Muscle of leg (tissue), 11 donors: Measurements from ENCODE around the gene IL15. TPM values are rescaled to one million over a fixed set of nuclear protein-coding genes. Genes with fewer than 3 reads are reported as not detected.
A peak's percentile ranks its signal among the peaks of the same experiment; 100 is the strongest.

Source experiments
- DNase-seq: peaks from one replicate; pipeline ENCODE4 v3.0.0; 2013
- H3K27ac ChIP-seq: one replicate; pipeline ENCODE4 v1.5.1; 2013; ENCODE audit warnings: mild to moderate bottlenecking, low read length, control low read depth
- H3K27me3 ChIP-seq: one replicate; pipeline ENCODE4 v1.6.1; 2013; ENCODE audit warnings: low read length; ENCODE audit not compliant: control insufficient read depth, insufficient read depth
- H3K36me3 ChIP-seq: one replicate; pipeline ENCODE4 v1.6.1; 2013; ENCODE audit warnings: low read length; ENCODE audit not compliant: control insufficient read depth, insufficient read depth
- H3K4me1 ChIP-seq: one replicate; pipeline ENCODE4 v1.6.1; 2013; ENCODE audit warnings: low read length; ENCODE audit not compliant: control insufficient read depth, insufficient read depth
- H3K4me3 ChIP-seq: one replicate; pipeline ENCODE4 v1.5.1; 2013; ENCODE audit warnings: low read length, control low read depth
- H3K9me3 ChIP-seq: replicated peaks from 2 replicates; pipeline ENCODE4 v1.6.1; 2013; ENCODE audit warnings: low read depth, low read length; ENCODE audit not compliant: control insufficient read depth
- WGBS: methylation state at CpG from one replicate; pipeline ENCODE4 v1.1.5; 2013; ENCODE audit warnings: missing lambda C conversion rate; ENCODE audit not compliant: insufficient coverage; 5-methylcytosine and 5-hydroxymethylcytosine counted together
- polyA plus RNA-seq, 8 donors: library from polyadenylated mRNA; unstranded; fragments of 120-200 nt; gene quantifications; one replicate each; pipeline versions ENCODE4 v1.2.1 to v1.2.3, GENCODE V29; 2013; ENCODE audit warnings: inconsistent platforms in 1 of 8, low replicate concordance in 1 of 8; ENCODE audit not compliant: insufficient read length in 8 of 8, insufficient read depth in 1 of 8
- total RNA-seq: library from RNA; stranded (reverse); fragments of 120-200 nt; gene quantifications from one replicate; pipeline ENCODE4 v1.2.4, GENCODE V29; 2013

The IL15 gene
- total and polyA plus RNA-seq, 9 donors: 3.3 to 6.3 (median 4.0) TPM

DNA sequence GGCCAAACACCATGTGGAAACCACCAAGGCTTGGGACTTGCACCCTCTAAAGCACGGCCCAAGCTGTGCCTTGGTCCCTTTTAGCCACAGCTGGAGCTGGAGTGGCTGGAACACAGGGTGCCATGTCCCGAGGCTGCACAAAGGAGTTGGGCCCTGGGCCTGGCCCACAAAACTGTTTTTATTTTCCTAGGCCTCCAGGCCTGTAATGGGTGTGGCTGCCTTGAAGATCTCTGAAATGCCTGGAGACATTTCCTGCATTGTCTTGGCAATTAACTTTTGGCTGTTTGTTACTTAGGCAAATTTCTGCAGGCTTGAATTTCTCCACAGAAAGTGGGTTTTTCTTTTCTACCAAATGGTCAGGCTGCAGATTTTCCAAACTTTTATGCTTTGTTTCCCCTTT is 55.7 kb downstream of the IL15 start:
- H3K4me1 ChIP-seq: no peaks in the 10 kb centered on the region
- WGBS: 73% methylated on average over 2 of the region's 2 CpGs
- no peak for DNase-seq
- H3K27ac ChIP-seq: no peak overlapping the region
- H3K4me3 ChIP-seq: no peak overlapping the region
- no peaks in the 10 kb centered on the region for H3K27me3 ChIP-seq
- H3K36me3 ChIP-seq: no peaks in the 10 kb centered on the region
- no peaks in the 10 kb centered on the region for H3K9me3 ChIP-seq

DNA sequence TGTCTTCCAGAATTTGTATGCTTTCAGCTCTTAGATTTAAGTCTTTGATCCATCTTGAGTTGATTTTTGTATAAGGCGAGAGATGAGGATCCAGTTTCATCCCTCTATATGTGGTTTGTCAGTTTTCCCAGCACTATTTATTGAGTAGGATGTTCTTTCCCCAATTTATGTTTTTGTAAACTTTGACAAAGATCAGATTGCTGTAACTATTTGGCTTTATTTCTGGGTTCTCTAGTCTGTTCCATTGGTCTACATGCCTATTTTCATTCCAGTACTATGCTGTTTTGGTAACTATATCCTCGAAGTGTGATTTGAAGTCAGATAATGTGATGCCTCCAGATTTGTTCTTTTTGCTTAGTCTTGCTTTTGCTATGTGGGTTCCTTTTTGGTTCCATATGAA is 60.7 kb downstream of the IL15 start:
- Histone ChIP-seq H3K27ac (no peak overlapping the region), H3K4me3 (no peak overlapping the region), H3K4me1 (peaks cover 2% of the 10 kb centered on the region), H3K9me3 (no peaks in the 10 kb centered on the region), H3K36me3 (no peaks in the 10 kb centered on the region), H3K27me3 (no peaks in the 10 kb centered on the region)
- WGBS: no CpG with 5 or more reads among the region's 2 CpGs
- DNase-seq: no peak

DNA sequence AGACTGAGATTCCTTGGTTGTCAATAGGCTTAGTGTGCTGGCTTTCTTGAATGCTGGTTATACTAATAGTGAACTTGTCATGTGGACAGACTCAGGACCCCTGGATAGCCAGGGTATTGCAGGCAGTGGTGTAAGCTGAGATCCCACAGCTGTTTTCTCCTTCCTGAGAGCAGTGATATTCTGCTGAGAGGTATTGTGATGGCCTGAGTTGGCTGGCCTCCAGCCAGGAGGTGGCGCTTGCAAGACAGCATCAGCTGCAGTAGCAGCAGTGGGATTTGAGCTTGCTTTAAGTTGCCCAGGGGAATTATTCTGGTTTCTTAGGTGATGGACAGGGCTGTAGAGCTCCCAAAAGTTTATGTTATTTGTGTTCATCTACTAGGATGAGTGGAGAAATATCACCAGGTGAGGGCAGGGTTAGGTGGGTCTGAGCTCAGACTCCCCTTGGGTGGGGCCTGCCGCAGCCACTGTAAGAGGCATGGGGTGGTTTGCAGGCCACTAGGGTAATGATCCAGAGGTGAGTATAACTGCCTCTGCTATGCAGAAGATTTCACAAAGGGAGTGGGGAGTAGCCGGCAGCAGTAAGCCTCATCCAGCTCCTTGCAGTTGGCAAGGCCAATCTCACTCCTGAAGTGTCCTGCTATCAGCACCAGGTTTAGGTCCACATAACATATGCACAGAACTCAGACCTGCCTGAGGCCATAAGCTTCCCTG is 66.2 kb downstream of the IL15 start:
- no peak overlapping the region for H3K27ac ChIP-seq
- DNase-seq: peak; percentile 77
- H3K4me1 ChIP-seq: peaks cover 11% of the 10 kb centered on the region
- no peaks in the 10 kb centered on the region for H3K27me3 ChIP-seq
- no peak overlapping the region for H3K4me3 ChIP-seq
- WGBS: 79% methylated on average over 3 of the region's 3 CpGs
- no peaks in the 10 kb centered on the region for H3K36me3 ChIP-seq
- H3K9me3 ChIP-seq: peaks cover 5% of the 10 kb centered on the region

DNA sequence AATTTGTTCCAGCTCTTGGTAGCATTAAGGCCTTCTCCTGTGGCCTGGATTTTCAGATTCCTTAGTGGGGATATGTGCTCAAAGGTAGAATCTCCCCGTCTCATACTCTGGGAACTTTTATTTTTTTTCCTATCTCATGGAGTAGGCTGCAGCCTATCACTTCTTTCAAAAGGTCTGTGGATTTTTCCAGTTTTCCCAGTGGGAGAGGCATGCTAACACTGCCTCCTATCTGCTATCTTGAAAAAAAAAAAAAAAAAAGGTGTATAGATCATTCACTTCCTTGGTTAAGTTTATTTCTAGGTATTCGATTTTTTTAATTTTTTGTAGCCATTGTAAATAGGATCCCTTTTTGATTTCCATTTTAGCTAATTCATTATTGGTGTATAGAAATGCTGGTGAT is 67.1 kb downstream of the IL15 start:
- DNase-seq: no peak
- H3K4me3 ChIP-seq: no peak overlapping the region
- H3K4me1 ChIP-seq: peaks cover 11% of the 10 kb centered on the region
- H3K27ac ChIP-seq: no peak overlapping the region
- peaks cover 6% of the 10 kb centered on the region for H3K9me3 ChIP-seq
- H3K36me3 ChIP-seq: no peaks in the 10 kb centered on the region
- no CpG with 5 or more reads among the region's 2 CpGs for WGBS
- H3K27me3 ChIP-seq: no peaks in the 10 kb centered on the region

DNA sequence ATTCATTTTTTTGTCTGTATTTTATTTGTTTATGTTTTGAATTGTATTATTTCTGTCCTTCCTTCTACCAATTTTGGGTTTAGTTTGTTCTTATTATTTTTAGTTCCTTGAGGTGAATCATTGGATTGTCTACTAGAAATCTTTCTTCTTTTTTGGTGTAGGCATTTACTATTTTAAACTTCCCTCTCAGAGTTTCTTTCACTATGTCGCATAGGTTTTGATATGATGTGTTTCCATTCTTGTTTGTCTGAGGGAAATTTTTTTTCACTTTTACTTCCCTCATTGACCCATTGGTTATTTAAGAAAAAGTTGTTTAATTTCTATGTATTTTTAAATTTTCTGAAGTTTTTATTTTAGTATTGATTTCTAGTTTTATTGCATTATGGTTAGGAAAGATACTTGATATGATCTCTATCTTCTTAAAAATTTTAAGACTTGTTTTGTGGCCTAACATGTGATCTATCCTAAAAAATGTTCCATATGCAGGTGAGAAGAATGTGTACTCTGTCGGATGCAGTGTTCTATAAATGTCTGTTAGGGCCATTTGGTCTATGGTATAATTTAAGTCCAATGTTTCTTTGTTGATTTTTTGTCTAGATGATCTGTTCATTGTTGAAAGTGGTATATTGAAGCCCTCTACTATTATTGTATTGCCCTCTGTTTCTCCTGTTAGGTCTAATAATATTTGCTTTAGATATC is 68.8 kb downstream of the IL15 start:
- no CpG with 5 or more reads among the region's 2 CpGs for WGBS
- Histone ChIP-seq H3K9me3 (peaks cover 6% of the 10 kb centered on the region), H3K36me3 (no peaks in the 10 kb centered on the region), H3K4me3 (no peak overlapping the region), H3K27ac (no peak overlapping the region), H3K4me1 (peaks cover 11% of the 10 kb centered on the region), H3K27me3 (no peaks in the 10 kb centered on the region)
- DNase-seq: no peak

DNA sequence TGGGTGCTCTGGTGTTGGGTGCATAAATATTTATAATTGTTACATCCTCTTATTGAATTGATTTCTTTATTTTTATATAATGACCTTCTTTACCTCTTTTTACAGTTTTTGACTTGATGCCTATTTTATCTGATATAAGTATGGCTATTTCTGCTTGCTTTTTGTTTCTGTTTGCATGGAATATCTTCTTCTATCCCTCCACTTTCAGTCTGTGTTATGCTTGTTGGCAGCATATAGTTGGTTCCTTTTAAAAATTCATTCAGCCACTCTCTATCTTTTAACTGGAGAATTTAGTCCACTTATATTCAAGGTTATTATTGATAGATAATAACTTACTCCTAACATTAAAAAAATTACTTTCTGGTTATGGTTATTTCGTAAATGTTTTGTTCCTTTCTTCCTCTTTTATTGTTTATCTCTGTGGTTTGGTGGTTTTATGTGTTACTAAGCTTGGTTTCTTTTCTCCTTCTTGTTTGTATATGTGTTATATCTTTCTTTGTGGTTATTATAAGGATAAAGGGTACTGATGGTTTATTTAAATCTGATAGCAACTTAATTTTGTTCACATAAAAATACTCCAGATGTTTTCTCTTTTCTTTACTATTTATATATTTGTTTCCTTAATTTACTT is 69.5 kb downstream of the IL15 start:
- Histone ChIP-seq H3K27me3 (no peaks in the 10 kb centered on the region), H3K9me3 (peaks cover 6% of the 10 kb centered on the region), H3K4me3 (no peak overlapping the region), H3K4me1 (peaks cover 11% of the 10 kb centered on the region), H3K36me3 (no peaks in the 10 kb centered on the region), H3K27ac (no peak overlapping the region)
- WGBS: no CpG with 5 or more reads among the region's 1 CpG
- no peak for DNase-seq

DNA sequence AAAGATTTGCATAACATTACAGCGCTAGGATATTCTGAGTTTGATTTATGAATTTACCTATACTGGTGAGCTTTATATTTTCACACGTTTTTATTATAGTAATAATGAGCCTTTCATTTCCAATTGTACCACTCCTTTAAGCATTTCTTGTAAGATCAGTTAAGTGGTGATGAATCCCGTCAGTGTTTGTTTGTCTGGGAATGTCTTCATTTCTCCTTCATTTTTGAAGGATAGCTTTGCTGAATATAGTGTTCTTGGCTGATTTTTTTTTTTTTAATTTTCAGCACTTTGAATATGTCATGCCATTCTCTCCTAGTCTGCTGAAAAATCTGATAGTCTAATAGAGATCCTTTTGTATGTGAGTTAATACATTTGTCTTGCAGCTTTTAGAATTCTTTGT is 70.1 kb downstream of the IL15 start:
- H3K36me3 ChIP-seq: no peaks in the 10 kb centered on the region
- no peak overlapping the region for H3K27ac ChIP-seq
- peaks cover 6% of the 10 kb centered on the region for H3K9me3 ChIP-seq
- H3K4me3 ChIP-seq: no peak overlapping the region
- peaks cover 11% of the 10 kb centered on the region for H3K4me1 ChIP-seq
- WGBS: no CpG with 5 or more reads among the region's 3 CpGs
- H3K27me3 ChIP-seq: no peaks in the 10 kb centered on the region
- no peak for DNase-seq

DNA sequence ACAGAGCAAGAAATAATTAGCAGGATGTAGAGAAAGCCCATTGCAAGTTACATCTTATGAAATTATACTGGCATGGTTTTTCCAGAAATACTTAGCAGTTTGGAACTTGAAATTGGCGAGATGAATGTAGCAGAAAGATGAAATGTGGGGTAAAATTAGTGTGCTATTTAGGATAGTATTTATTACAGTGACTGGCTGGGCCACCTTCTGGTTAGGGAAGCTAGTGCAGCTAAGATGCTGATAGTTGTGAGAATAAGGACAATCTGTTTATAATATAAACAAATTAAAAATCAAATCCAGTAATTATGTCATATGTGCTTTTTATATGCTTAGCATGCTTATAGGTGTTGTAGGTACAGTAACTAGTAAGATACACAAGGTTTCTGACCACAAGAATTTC is 74.8 kb downstream of the IL15 start:
- H3K27me3 ChIP-seq: no peaks in the 10 kb centered on the region
- no peaks in the 10 kb centered on the region for H3K36me3 ChIP-seq
- peak; percentile 11 for DNase-seq
- H3K9me3 ChIP-seq: peaks cover 6% of the 10 kb centered on the region
- WGBS: 50% methylated on average over 1 of the region's 1 CpG
- H3K4me1 ChIP-seq: no peaks in the 10 kb centered on the region
- no peak overlapping the region for H3K4me3 ChIP-seq
- H3K27ac ChIP-seq: no peak overlapping the region

DNA sequence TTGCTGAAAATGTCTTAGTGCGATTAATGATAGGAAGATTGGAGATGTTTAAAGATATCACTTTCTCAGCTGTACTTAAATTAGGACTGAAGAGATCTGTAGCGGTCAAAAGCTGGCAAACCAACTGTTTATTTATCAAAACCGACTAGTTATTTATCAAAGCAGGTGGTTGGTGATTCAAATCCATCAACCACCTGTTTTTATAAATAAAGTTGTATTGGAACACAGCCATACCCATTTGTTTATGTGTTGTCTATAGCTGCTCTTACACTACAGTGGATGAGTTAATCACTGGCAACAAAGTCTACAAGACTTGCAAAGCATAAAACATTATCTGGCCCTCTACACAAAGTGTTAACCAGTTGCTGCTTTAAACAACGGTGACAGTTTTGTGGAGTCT is 76.8 kb downstream of the IL15 start:
- Histone ChIP-seq H3K27ac (no peak overlapping the region), H3K4me3 (no peak overlapping the region), H3K27me3 (no peaks in the 10 kb centered on the region), H3K4me1 (no peaks in the 10 kb centered on the region), H3K9me3 (no peaks in the 10 kb centered on the region), H3K36me3 (no peaks in the 10 kb centered on the region)
- 100% methylated on average over 1 of the region's 4 CpGs for WGBS
- no peak for DNase-seq

DNA sequence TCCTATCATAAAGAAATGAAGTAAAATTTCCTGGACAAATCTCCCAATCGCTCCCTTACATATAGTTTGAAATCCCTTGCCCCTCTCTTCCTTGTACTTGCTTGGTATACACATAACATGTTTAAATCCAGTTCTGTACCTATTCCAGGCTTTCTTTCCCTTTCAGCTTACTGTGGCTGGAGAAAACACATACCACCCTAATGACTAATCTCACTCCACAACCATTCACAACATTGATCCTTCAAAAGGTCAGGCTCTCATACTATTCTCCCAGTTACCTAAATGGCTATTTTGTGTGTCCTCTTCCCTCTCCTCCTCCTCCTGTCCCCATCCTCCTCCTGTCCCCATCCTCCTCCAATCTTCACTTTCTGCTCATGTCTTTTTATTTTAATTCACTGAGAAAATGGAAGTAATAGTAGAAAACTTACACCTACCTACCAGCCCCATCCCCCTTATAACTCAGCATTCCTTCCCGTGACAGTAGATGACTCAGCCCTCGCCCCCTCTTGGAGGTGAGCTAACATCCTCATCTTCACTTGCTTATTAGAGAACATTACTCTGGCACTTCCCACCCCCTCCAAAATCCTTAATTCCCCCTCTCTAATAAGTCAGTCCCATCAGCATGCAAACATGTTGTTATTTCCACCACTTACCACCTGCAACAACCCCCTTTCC is 77.5 kb downstream of the IL15 start:
- 100% methylated on average over 1 of the region's 3 CpGs for WGBS
- Histone ChIP-seq H3K4me1 (no peaks in the 10 kb centered on the region), H3K27ac (no peak overlapping the region), H3K36me3 (no peaks in the 10 kb centered on the region), H3K27me3 (no peaks in the 10 kb centered on the region), H3K4me3 (no peak overlapping the region), H3K9me3 (no peaks in the 10 kb centered on the region)
- no peak for DNase-seq
